ENCODE results near the gene INO80.
"Not testable (repeated sequence)": the region's sequence is repeated elsewhere in the genome, so short reads cannot be mapped to it uniquely, and the experiment has no call there.

INO80 gene

DNA sequence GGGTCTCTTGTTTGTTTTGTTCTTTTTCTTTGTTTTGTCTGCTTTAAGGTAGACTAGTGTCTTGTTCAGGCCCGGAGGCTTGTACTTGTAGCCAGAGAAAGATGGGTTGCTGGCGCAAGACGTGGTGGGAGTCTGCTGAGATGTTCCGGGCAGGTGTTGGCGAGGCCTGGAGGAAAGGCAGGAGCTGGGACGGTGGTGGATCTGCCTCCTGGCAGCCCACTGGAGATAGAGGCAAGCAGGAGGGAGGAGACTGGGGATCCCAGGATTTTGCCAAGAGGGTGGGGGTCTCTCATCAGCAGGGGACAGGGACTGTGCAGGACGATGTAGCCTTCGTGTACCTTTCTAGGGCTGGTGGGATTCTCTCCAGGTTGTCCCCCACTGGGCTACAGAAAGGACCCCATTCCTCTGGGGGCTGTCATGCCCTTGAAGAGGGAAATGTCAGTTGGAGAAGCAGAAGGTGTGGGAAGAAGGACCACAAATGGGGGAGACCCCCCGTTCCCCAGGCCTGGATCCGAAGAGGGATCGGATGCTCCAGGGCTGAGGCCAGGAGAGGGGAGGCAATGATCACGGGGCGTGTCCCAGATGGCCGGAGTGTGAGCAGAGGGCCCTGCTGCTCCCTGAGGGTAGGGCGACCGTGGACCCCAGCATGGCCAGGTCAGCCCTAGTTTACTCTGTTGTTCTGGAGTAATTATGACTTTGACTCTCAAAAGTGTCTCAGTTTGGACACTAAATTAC is 155.8 kb downstream of the INO80 start:
- DNase-seq, result no peak

DNA sequence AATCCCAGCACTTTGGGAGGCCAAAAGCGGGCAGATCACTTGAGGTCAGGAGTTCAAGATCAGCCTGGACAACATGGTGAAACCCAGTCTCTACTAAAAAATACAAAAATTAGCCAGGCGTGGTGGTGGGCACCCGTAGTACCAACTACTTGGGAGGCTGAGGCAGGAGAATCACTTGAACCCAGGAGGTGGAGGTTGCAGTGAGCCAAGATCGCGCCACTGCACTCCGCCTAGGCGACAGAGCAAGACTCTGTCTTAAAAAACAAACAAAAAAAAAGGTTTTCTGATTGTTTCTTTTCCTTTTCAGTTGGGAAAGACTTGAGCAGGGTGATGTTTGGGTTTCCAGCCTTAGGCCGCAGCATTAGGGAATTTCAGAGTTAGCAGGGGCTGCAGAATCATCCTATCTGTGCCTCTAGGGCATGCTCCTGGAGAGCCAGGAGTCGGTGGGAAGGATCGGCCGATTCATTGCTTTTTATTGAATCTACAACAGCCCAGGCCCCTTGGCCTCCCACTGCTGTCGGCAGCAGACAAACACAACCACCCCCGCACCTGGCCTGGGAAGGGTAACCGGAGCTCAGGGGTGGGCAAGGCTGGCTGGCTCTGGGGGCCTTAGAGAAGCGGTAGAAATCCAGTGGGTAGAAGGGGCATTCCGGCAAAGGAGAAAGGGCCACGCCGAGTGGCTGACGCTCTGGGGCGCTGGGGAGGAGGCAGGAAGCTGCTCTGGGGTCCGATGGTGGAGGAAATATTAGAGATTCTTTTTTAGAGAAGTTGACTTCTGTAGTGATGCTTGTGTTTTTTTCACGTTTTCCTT is 156.5 kb downstream of the INO80 start:
- DNase-seq, result no peak

DNA sequence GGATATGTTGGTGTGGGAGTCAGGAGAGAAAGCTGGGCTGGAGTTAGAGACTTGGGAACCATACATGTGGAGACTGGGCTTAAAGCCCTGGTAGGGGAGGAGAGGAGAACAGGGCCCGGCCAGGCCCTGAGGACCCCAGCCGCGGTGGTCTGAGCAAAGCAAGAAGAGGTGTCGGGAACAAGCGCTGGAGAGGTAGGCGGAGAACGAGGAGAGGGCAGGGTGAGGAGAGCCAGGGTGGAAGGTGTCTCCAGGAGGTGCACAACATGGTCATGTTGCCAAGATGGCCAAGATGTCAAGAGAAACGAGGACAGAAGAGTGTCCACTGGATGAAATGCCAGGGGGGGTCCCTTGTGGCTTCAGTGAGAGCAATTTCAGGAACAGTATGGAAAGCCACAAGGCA is 157.4 kb downstream of the INO80 start:
- DNase-seq, result no peak

DNA sequence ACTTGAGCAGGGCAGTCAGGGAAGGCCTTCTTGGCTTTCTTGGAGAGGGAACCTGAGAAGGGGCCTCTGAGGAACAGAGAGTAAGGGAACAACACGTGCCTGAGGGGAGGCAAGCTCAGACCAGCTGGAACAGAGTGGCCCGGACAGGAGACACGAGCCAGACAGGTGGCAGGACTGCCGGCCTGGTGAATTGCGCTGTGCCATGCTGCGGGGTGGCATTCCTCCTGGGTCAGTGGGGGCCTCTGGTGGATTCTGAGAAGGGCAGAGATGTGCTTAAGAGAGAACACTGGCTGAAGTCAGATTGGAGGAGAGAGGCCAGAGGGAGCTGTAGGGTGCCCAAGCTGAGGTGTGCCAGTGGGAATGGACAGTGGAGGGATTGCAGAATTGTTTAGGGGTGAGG is 157.9 kb downstream of the INO80 start:
- no peak for DNase-seq

DNA sequence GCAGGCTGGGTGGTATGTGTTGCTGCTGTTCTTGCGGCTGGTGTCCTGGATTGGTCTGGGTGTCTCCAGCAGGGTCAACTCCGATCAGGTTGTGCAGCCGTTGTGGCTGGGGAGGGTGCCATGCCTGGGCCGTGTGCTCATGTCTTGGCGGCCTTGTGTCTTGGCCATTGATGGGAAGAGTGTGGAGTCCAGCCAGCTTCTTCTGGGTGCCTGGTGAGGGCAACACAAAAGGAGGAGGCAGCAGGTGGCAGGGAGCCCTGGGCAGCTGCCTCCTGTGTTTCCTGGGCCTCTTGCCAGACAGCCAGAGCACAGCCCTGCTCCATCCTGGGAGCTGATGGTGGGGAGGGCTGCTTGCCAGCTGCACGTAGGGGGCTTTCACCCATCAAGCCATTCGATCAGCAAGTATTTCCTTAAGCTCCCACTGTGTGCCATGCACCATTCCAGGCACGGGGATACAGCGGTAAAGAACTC is 158.5 kb downstream of the INO80 start:
- DNase-seq, result no peak

DNA sequence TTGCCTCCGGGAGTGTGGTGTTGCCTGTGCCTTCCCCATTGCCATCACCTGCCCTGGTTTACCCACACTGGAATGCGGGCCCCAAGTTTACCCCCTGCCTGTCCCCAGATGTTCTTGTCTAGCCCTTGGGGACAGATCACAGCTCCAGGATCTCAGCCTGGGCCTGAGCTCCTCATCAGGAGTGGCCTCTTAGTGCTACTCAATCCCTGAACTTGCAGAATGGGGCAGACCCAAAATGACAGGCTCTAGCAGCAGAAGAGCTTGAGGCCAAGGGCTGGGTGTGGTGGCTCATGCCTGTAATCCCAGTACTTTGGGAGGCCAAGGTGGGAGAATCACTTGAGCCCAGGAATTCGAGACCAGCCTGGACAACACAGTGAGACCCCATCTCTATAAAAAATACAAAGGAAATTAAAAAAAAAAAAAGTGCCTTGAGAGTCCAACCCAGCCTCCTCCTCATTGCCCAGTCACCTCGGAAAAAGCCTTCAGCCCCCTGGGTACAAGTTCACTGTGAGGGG is 159.0 kb downstream of the INO80 start:
- no peak for DNase-seq

DNA sequence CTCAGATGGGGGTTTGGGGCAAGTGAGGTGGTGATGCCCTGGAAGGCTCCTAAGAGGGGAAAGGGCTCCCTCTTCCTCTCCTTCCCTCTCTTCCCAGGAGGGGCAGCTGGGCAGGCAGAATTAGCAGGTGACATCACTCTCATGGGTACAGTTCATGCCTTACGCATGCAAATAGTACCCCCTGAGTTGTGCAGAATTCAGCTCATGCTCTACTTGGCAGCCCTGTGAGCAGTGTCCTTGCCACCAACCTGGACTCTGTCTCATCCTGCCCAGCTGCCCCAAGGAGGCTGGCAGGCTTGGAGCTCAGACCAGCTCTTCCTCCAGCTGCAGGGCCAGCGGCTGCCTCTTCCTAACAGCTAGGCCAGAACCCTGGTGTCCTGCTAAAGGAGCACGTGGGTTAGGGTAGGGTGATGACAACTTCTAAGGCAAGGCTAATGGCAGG is 159.5 kb downstream of the INO80 start:
- DNase-seq, result no peak

DNA sequence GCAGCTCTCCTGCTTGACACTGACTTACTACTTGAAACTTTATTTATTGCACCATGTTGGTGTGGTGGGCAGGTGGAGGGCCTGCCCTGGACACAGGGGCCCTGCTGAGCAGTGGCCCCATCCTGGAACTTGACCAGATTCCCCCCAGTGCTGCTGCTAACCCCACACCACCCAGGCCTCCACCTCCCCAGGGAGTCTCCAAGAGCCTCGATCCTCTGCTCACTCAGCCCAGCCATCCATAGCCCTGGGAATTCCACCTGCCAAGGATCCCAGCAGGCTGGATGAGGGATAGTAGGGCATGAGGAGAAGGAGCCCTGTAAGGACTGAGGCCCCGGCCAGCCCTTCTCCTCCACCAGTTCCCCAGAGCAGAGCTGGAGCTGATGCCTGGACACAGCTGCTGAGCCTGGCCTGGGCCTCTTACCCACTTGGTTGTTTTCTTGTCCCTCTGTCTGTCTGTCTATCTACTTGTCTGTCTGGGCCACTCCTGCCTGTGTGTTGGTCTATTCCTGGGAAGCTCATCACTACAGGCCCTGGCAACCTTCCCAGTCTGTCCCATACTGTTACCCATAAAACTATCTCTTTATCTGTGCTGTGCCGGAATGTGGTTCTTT is 160.0 kb downstream of the INO80 start:
- no peak for DNase-seq

DNA sequence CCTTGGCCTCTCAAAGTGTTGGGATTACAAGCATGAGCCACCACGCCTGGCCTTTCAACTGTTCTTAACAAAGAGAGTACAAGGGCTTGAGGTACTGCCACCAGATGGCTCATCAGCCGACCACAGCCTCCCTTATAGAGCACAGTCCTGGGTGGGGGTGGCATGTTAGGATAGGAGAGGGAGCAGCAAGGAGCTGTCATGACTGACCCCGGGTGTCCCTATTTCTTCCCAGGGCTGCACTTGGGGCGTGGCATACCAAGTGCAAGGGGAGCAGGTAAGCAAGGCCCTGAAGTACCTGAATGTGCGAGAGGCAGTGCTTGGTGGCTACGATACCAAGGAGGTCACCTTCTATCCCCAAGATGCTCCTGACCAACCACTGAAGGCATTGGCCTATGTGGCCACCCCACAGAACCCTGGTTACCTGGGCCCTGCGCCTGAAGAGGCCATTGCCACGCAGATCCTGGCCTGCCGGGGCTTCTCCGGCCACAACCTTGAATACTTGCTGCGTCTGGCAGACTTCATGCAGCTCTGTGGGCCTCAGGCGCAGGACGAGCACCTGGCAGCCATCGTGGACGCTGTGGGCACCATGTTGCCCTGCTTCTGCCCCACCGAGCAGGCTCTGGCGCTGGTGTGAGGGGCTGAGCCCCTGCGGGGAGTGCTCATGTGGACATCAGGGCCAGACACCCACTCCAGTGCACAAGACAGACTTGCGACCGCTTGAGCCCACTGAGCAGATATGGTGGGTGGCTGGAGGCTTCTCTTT is 160.8 kb downstream of the INO80 start:
- DNase-seq, result no peak

DNA sequence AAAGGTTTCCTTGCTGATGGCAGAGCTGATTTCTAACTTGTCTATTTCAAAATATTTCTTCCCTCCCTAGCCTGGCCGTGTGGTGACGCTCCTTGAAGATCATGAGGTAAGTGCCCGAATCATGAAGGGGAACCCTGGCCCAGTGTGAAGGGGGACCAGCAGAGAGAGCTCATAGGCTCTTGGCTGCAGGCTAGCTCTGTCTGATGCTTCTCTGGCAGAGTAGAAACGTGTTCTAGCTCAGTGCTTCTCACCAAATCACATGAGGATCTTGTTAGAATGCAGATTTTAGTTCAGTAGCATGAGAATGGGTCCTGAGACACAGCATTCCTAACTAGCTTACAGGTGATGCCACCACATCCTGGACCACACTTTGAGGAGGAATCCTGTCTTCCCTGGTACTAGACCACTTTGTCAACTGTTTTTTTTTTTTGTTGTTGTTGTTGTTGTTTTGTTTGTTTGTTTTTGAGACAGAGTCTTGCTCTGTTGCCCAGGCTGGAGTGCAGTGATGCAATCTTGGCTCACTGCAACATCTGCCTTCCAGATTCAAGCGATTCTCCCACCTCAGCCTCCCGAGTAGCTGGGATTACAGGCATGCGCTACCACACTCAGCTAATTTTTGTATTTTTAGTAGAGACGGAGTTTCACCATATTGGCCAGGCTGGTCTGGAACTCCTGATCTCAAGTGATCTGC is 161.8 kb downstream of the INO80 start:
- DNase-seq, result not testable (repeated sequence)

DNA sequence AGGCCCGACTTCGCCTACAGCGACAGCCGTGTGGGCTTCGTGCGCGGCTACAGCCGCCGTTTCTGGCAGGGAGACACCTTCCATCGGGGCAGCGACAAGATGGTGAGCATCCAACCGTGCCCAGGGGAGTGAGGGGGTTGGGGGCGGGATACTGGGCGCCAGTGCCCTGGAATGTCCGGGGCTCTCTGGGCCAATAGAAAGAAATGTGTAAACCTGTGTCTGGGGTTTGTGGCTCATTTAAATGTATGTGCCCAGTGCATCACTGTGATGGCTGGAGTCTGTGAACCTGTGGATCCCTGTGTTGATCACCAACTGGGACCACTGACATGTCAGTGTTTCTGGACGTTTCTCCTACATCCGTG is 162.4 kb downstream of the INO80 start:
- DNase-seq, result no peak

DNA sequence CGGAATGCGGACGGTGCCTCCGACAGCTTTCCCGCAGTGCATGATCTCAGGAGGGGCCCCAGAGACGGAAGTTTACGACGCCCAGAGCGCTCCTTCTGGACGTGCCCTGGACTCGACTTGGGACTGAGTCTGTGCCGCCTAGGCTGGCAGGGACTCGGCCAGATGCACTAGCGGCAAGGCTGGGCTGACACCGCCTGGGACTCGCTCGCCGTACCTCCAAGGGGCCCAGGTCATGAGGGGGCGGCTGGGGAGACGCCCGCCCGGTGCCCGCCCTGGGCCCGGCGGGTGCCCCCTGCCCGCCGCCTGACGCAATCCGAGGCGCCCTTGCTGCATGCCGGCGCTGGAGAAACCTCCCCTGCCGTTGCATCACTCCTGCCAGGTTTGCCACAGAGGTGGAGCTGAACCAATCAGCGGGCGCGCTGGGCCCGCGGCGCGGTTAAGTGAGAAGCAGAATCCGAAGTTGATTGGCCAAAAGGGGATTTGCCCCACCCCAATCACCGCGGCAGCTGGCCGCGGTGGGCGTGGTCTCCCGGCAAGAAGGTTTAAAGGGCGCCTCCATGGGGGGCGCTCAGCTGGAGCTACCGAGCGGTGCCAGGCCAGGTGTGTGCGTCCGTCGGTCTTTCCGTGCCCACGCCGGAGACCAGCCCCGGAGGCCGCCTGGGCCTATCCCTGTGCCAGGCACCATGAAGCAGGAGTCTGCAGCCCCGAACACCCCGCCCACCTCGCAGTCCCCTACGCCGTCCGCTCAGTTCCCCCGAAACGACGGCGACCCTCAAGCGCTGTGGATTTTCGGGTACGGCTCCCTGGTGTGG is 163.0 kb downstream of the INO80 start, which contains the start of gene CHAC1:
Gene CHAC1 (plus strand): TSS at position 571 of the 812 bp plus-strand sequence. CDS start 113 bp downstream, at position 684.
- no peak for DNase-seq

DNA sequence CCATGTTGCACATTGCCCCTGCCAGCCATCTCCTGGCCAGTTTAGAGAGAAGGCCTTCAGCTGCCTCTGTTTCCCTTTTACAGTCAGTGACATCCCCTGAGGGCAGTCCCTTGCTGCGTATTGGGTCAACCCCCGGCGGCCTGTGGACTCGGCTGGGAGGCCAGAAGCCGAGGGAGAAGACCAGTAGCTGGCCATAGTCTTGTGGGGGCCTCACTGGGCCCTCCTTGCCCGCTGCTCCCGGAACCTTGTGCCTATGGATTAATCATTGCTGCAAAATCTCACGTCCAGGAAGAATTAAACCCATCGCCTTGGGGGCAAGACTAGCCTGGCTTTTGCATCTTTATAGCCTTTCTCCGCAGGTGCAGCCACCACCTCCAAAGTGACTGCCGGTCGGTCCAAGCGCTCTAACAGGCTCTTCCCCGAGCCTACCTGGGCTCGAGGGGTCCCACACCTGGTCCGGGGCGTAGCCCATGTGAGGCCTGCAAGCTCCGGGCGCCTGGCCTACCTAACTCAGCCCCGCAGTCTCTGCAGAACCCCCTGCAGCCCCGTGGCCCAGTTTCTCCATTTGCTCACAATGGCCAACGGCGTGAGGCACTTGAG is 163.7 kb downstream of the INO80 start:
- no peak for DNase-seq

DNA sequence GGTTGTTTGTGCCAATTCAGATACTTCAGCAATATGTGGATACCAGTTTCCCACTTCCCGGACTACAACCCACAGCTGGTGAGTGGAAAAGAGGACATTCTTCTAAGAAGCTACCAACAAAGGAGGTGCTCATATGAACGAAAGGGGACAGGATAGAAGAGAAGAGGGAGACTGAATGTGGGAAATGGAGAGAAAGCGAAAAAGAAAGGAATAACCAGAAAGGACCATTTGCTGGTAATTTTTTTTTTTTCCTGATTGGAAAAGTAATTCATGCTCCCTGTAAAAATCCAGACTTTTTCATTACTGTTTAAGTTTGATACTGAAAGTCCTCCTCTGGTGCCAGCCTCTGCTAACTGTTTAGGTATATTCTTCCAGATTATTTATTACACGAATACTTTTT is 164.3 kb downstream of the INO80 start:
- DNase-seq, result no peak

DNA sequence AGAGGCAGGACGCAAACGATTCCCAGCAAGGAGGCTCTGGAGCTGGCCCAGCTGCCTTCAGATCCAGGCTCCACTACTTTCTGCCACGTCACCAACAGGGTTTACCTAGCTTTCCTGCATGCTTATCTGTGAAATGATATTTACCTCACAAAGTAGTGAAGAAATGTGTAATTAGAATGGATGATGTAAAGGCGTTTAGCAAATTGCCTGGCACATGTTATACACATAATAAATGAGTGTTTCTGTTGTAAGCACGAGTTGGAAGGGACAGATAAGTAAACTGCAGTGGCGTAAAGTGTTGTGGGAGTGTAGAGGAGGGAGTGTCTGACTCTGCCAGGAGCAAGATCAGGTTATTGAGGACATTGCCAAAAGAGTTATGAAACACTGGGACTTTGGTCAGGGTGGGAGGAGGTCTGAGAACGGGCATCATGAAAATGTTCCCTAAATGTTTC is 166.3 kb downstream of the INO80 start:
- DNase-seq, result no peak

DNA sequence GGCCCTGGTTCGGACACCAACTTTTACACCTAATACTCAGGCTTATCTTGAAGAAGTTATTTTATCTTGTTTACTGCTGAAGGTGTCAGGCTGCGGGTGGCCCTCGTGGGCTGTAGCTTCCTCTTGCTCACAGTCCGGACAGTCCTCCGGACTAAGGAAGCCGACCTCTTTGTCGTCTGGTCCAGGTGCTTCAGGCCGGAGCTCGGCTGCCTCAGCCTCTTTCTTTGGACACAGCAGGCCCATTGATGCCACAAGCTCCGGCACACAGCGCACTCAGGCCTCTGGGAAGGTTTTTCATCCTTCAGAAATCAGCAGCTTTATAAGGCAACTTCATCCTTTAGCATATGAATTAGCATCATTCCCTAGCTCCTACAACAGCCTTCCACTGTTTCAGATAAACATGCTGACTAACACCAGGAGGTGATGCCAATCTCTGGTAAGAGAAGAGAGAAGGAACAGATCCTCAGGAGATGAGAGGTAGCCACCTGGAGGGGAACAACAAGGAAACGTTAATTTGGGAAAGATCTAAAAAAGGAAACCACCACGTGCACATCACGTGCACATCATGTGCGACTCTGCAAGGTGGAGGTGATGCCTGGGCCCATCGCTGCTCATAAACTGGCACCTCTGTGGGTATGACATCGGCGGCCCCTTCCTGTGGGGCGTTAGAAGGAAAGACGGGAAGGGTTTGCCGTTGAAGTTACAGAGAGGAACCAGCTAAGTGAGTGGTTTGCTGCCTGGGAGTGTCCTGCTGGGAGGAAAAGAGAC is 167.2 kb downstream of the INO80 start:
- no peak for DNase-seq

DNA sequence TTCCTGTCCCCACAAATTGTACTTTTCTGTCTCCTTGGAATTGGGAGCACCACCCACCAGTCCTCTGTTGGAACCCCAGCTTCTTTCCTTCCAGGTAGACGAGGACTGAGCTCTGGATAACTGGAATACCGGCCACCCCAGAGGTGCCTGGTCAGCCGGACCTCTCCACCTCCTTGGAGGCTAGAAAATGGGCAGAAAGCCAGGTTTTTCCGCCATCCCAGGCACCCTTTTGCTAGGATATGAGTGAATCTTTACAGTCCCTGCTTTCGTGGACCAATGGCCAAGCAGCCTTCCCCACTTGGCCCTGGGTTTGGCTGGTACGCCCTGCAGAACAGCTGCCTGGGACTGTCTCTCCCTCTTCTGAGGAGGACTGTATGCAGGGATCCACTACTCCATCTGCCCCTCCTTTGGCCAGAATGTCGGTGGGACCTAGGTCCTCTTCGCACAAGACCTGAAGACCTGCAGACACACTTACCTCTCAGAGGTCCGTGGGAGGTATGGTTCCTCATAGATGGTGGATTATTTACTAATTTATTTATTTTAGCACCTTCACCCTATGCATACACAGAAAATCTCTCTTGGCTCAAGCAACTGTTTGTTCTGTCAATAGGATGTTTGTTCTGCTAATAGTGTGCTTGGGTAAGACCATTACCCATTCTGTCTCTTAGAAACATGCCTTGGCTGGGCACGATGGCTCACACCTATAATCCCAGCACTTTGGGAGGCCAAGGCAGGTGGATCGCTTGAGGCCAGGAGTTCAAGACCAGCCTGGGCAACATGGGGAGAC is 171.4 kb downstream of the INO80 start:
- no peak for DNase-seq

DNA sequence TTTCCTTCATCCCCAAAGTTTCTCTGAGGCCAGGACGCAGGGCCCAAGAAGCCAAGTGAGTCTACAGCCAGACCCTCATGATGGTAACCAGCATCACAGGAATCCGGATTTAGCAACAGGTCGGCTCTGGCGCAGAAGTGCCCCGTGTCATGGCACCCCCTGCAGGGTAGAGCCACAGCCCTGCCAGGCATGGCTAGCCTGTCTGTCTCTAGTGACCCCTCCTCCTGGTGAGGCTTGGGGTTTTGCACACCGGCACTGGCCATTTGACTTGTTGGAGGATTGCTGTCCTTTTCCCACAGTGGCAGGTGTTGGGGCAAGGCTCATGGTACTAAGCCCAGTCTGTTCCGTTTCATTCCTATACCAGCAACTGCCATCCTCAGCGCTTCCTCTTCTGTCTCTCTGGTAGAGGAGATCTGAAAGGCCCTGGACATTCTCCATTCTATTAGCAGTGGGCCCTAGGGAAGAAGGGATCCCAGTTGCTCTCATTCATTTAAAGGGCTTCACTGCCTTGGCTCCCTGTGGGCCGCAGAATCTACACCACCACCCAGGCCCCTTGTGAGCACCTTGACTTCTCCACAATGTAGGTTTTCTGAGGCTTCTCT is 172.2 kb downstream of the INO80 start:
- no peak for DNase-seq

DNA sequence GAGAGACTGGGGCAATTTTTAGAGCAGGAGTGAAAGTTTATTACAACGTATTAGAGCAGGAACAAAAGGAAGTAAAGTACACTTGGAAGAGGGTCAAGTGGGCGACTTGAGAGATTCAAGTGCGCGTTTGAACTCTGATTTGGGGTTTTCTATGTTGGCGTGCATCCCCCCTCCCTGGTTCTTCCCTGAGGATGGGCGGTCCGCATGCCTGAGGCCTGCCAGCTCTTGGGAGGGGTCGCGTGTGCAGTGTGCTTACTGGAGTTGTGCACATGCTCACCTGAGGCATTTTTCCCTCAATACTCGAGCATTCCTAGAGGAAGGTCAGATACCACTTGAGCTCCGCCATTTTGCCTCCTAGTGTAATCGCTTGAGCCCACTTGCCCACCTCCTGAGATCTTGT is 173.2 kb downstream of the INO80 start:
- DNase-seq, result no peak

All from NK-92 treated with Interleukin-12 subunit alpha and Interleukin-12 subunit beta, amount 100 ng/mL, for 24 hours (cell line).